HepG2 (cell line): ENCODE data around the gene ABHD1. TPM values are rescaled to one million over a fixed set of nuclear protein-coding genes. Genes with fewer than 3 reads are reported as not detected.

ENCODE experiments used
- ATAC-seq: fragments of 200-7000 bp; cut with Tn5 transposase; 3 replicates; pipeline ENCODE4 v1.9.1; 2020; ENCODE audit warnings: mild to moderate bottlenecking, moderate library complexity
- BruUV-seq: library from RNA; stranded (reverse); fragments of 400-500 nt; replicated peaks from 2 replicates; lab custom pipeline; 2021; lab: Mats Ljungman, UMichigan
- CTCF ChIA-PET: fragments of 300-600 bp; formaldehyde crosslinking; extraction: SDS; loops from one replicate; lab custom pipeline; 2021; ENCODE audit warnings: low total read pairs, inconsistent platforms, low intra/inter-chr PET ratio; lab: Yijun Ruan, JAX
- POLR2A ChIA-PET: fragments of 350-600 bp; sonication (Branson Sonifier 250); formaldehyde crosslinking; loops from one replicate; lab custom pipeline; 2020; ENCODE audit warnings: antibody characterized with exemption, inconsistent platforms; lab: Yijun Ruan, JAX
- DNase-seq: peaks from one replicate; pipeline ENCODE4 v3.0.0-alpha.2; 2015; ENCODE audit warnings: low spot score
- FAIRE-seq: peaks from 3 replicates; lab custom pipeline; 2011; peaks lifted over from hg19 to GRCh38; lab: Jason Lieb, UNC
- H2AFZ ChIP-seq: one replicate; pipeline ENCODE4 v1.6.1; 2011; ENCODE audit warnings: low read length, inconsistent platforms
- H3K27ac ChIP-seq: fragments of 300-600 bp; 3 replicates; pipeline ENCODE4 v1.8.0; 2011; ENCODE audit warnings: mixed run types, mild to moderate bottlenecking, mixed read lengths, low read length, inconsistent platforms; ENCODE audit not compliant: insufficient read depth; ENCODE audit errors: extremely low read length
- H3K27me3 ChIP-seq, 2 experiments: fragments of 200-600 bp in 1 of 2; 2 replicates in 1 of 2; 3 replicates in 1 of 2; pipeline versions ENCODE4 v1.6.0 to v1.8.0; 2011; ENCODE audit warnings: low read length in 2 of 2, mild to moderate bottlenecking in 2 of 2, moderate library complexity in 2 of 2, inconsistent platforms in 1 of 2; ENCODE audit not compliant: insufficient read depth in 2 of 2, control insufficient read depth in 1 of 2
- H3K36me3 ChIP-seq, 2 experiments: fragments of 200-600 bp in 1 of 2; replicated peaks in 1 of 2; 2 replicates in 1 of 2; 3 replicates in 1 of 2; pipeline versions ENCODE4 v1.5.1 to v1.8.0; 2011; ENCODE audit warnings: low read length in 2 of 2, inconsistent platforms in 1 of 2; ENCODE audit not compliant: insufficient read depth in 2 of 2, control insufficient read depth in 1 of 2
- H3K4me1 ChIP-seq: 2 replicates; pipeline ENCODE4 v1.5.1; 2012; ENCODE audit warnings: low read length, inconsistent platforms; ENCODE audit not compliant: insufficient read depth
- H3K4me2 ChIP-seq: 2 replicates; pipeline ENCODE4 v1.6.0; 2011; ENCODE audit warnings: low read depth, low read length, inconsistent platforms
- H3K4me3 ChIP-seq, 3 experiments: fragments of 200-600 bp in 1 of 3; sonication (generic), shearing (Covaris generic) in 1 of 3; replicated peaks in 1 of 3; 2 replicates each; pipeline ENCODE4 v1.5.1; 2011 to 2016; ENCODE audit warnings: low read length in 3 of 3, inconsistent platforms in 2 of 3, low read depth in 2 of 3, mild to moderate bottlenecking in 2 of 3, control low read depth in 1 of 3, mixed read lengths in 1 of 3; ENCODE audit not compliant: insufficient read depth in 1 of 3
- H3K79me2 ChIP-seq: one replicate; pipeline ENCODE4 v1.6.1; 2011; ENCODE audit warnings: low read length, inconsistent platforms; ENCODE audit not compliant: insufficient read depth
- H3K9ac ChIP-seq: 2 replicates; pipeline ENCODE4 v1.6.0; 2011; ENCODE audit warnings: mild to moderate bottlenecking, low read depth, low read length, inconsistent platforms; ENCODE audit not compliant: insufficient read depth
- H3K9me3 ChIP-seq: 2 replicates; pipeline ENCODE4 v1.5.1; 2012; ENCODE audit warnings: mild to moderate bottlenecking, low read length
- H4K20me1 ChIP-seq: 2 replicates; pipeline ENCODE4 v1.6.0; 2011; ENCODE audit warnings: inconsistent platforms, mild to moderate bottlenecking, low read length, moderate library complexity; ENCODE audit not compliant: insufficient read depth
- TBL1XR1 ChIP-seq: fragments of 150-350 bp; IDR thresholded peaks from 2 replicates; pipeline ENCODE4 v1.6.1; 2014; ENCODE audit warnings: borderline replicate concordance, low read length; ENCODE audit not compliant: partially characterized antibody
- TFDP2 ChIP-seq: sonication (generic); formaldehyde crosslinking; IDR thresholded peaks from 2 replicates; pipeline ENCODE4 v1.4.0; 2020; ENCODE audit warnings: missing genetic modification reagents
- ZBTB38 ChIP-seq: sonication (generic); formaldehyde crosslinking; IDR thresholded peaks from 2 replicates; pipeline ENCODE4 v1.5.1; 2020; ENCODE audit warnings: mild to moderate bottlenecking, missing genetic modification reagents
- ZMYM2 ChIP-seq: sonication (generic); formaldehyde crosslinking; IDR thresholded peaks from 2 replicates; pipeline ENCODE4 v1.8.0; 2022; ENCODE audit warnings: mild to moderate bottlenecking, missing genetic modification reagents
- ZNF101 ChIP-seq: sonication (generic); formaldehyde crosslinking; IDR thresholded peaks from 2 replicates; pipeline ENCODE4 v1.4.0; 2020; ENCODE audit warnings: mild to moderate bottlenecking, low read depth, missing genetic modification reagents, borderline replicate concordance
- ZNF335 ChIP-seq: sonication (generic); formaldehyde crosslinking; IDR thresholded peaks from 2 replicates; pipeline ENCODE4 v1.4.0; 2020; ENCODE audit warnings: missing genetic modification reagents
- ZNF441 ChIP-seq: sonication (generic); formaldehyde crosslinking; IDR thresholded peaks from 2 replicates; pipeline ENCODE4 v1.7.0; 2021; ENCODE audit warnings: missing genetic modification reagents, borderline replicate concordance
- ZNF501 ChIP-seq: sonication (generic); formaldehyde crosslinking; IDR thresholded peaks from 2 replicates; pipeline ENCODE4 v1.5.1; 2020; ENCODE audit warnings: mild to moderate bottlenecking, moderate library complexity, missing genetic modification reagents
- ZNF83 ChIP-seq: sonication (generic); formaldehyde crosslinking; IDR thresholded peaks from 2 replicates; pipeline ENCODE4 v1.4.0; 2020; ENCODE audit warnings: missing genetic modification reagents, mild to moderate bottlenecking, borderline replicate concordance
- ZSCAN21 ChIP-seq: sonication (generic); formaldehyde crosslinking; IDR thresholded peaks from 2 replicates; pipeline ENCODE4 v1.8.0; 2022; ENCODE audit warnings: mild to moderate bottlenecking, missing genetic modification reagents, moderate library complexity, borderline replicate concordance
- whole genome bisulfite sequencing: methylation state at CpG from one replicate; pipeline ENCODE4 v1.1.6; 2017; ENCODE audit warnings: low lambda C conversion rate; 5-methylcytosine and 5-hydroxymethylcytosine counted together
- in situ Hi-C: cut with HindIII; loops from 2 replicates; pipeline ENCODE4 v1.10.0; 2017; ENCODE audit warnings: low pct_unique_long_range_greater_than_20kb; ENCODE audit not compliant: extremely low pct_ligation_motif_present
- intact Hi-C: fragments of 100-400 bp; cut with micrococcal nuclease; formaldehyde crosslinking; loops from one replicate; pipeline ENCODE4 v1.10.0; 2022; ENCODE audit not compliant: unreplicated experiment
- polyA plus RNA-seq, 8 experiments: library from polyadenylated mRNA; depleted of rRNA in 3 of 8; stranded (reverse) in 7 of 8; unstranded in 1 of 8; fragments of >200 nt; fragmentation: Illumina TruSeq in 4 of 8; extraction: Trizol in 4 of 8; gene quantifications; 2 replicates each; pipeline versions ENCODE4 v1.2.1 to v1.2.3, GENCODE V29; 2011 to 2016; ENCODE audit warnings: low read depth in 4 of 8, missing spikeins in 1 of 8, mixed read lengths in 1 of 8; ENCODE audit not compliant: insufficient read depth in 1 of 8
- total RNA-seq, 5 experiments: library from RNA; depleted of rRNA; stranded (reverse); fragments of >200 nt; fragmentation: Illumina TruSeq; extraction: Trizol; gene quantifications; 2 replicates each; pipeline ENCODE4 v1.2.3, GENCODE V29; 2016; ENCODE audit warnings: low read depth in 1 of 5

Gene ABHD1
- total and polyA plus RNA-seq, 2 of the 13 experiments (the other 11 are each of a cell fraction or from before 2014, with no cell fraction given): 0.04 to 0.81 TPM

GRCh38 chr2:27175330-27175729 is 51.7 kb downstream of the ABHD1 start:
- 84% methylated on average over 8 of the region's 8 CpGs for WGBS
- 0 out of 2 replicates have a peak, but pooled peaks have one; percentile 34 for TF ChIP-seq ZMYM2 (CRISPR knock-in tag)
- TF ChIP-seq ZNF501 (CRISPR knock-in tag): no peak
- TF ChIP-seq ZBTB38 (CRISPR knock-in tag): peak; percentile 43; the same call in 1 of the 2 replicates
- no peak for TF ChIP-seq TBL1XR1
- TF ChIP-seq TFDP2: no peak
- no peak for TF ChIP-seq ZNF83 (CRISPR knock-in tag)
- TF ChIP-seq ZNF335: no peak
- no peak for TF ChIP-seq ZSCAN21 (CRISPR knock-in tag)
- TF ChIP-seq ZNF441: no peak
- no peak for TF ChIP-seq ZNF101 (CRISPR knock-in tag)
- Histone ChIP-seq H3K9ac (no peak overlapping the region), H4K20me1 (no peaks in the 10 kb centered on the region), H3K27ac (peak overlapping the region; percentile 43), H3K4me3 (no peak overlapping the region), H3K4me2 (no peak overlapping the region), H3K79me2 (no peaks in the 10 kb centered on the region), H2AFZ (no peak overlapping the region), H3K4me1 (peaks cover 100% of the 10 kb centered on the region), H3K36me3 (no peaks in the 10 kb centered on the region; a peak in 1 of 5 replicates), H3K27me3 (no peaks in the 10 kb centered on the region), H3K9me3 (no peaks in the 10 kb centered on the region)
- ChIA-PET POLR2A (interaction anchor here (0.7 to 3.8 kb wide), 5 partner anchors 9 to 82 kb away, joined by 3 to 19 read pairs (median 3); partner anchors contain the start of gene PREB), CTCF (no interaction called here)
- ATAC-seq (no peak), DNase-seq (no peak), FAIRE-seq (no peak)
- intact Hi-C loops: no loop called here
- in situ Hi-C loops: no loop called here
- no TSS peak for BruUV-seq
